NCI-H510A treated with DMSO at 0.1 percent for 48 hours (cell line): ENCODE data around the gene SLC35F4.
"Not testable (repeated sequence)": the region's sequence is repeated elsewhere in the genome, so short reads cannot be mapped to it uniquely, and the experiment has no call there.

Source experiments
- DNase-seq: peaks from one replicate; lab custom pipeline; 2025; lab: John Stamatoyannopoulos, UW

SLC35F4 gene

GRCh38 chr14:57797160-57797559 is 68.7 kb downstream of the SLC35F4 start:
- no peak for DNase-seq

- DNase-seq, result no peak
Observed at GRCh38 chr14:57796556-57796955, 69.3 kb downstream of the SLC35F4 start.

GRCh38 chr14:57785058-57785457 is 80.8 kb downstream of the SLC35F4 start:
- DNase-seq, result no peak

GRCh38 chr14:57771801-57772200 is 94.1 kb downstream of the SLC35F4 start:
- no peak for DNase-seq

GRCh38 chr14:57769863-57770523 is 95.9 kb downstream of the SLC35F4 start:
- no peak for DNase-seq

GRCh38 chr14:57761800-57762199 is 104.1 kb downstream of the SLC35F4 start:
- no peak for DNase-seq

- DNase-seq, result no peak
Observed at GRCh38 chr14:57760896-57761295, 105.0 kb downstream of the SLC35F4 start.

GRCh38 chr14:57755018-57755521 is 110.8 kb downstream of the SLC35F4 start:
- DNase-seq, result no peak

GRCh38 chr14:57754527-57754926 is 111.4 kb downstream of the SLC35F4 start:
- DNase-seq, result no peak

GRCh38 chr14:57753821-57754220 is 112.1 kb downstream of the SLC35F4 start:
- DNase-seq, result no peak

- DNase-seq, result not testable (repeated sequence)
Observed at GRCh38 chr14:57752142-57752695, 113.7 kb downstream of the SLC35F4 start.

- DNase-seq, result no peak
Observed at GRCh38 chr14:57751400-57751799, 114.5 kb downstream of the SLC35F4 start.

GRCh38 chr14:57749267-57749666 is 116.6 kb downstream of the SLC35F4 start:
- no peak for DNase-seq

- no peak for DNase-seq
Observed at GRCh38 chr14:57748279-57748678, 117.6 kb downstream of the SLC35F4 start.

GRCh38 chr14:57747036-57747435 is 118.9 kb downstream of the SLC35F4 start:
- DNase-seq, result no peak

GRCh38 chr14:57746563-57746962 is 119.3 kb downstream of the SLC35F4 start:
- no peak for DNase-seq

GRCh38 chr14:57739516-57739915 is 126.4 kb downstream of the SLC35F4 start:
- DNase-seq, result no peak

- DNase-seq, result no peak
Observed at GRCh38 chr14:57737598-57737997, 128.3 kb downstream of the SLC35F4 start.

- DNase-seq, result no peak
Observed at GRCh38 chr14:57736391-57736790, 129.5 kb downstream of the SLC35F4 start.

GRCh38 chr14:57735276-57735675 is 130.6 kb downstream of the SLC35F4 start:
- no peak for DNase-seq

- DNase-seq, result no peak
Observed at GRCh38 chr14:57732463-57733285, 133.2 kb downstream of the SLC35F4 start.

GRCh38 chr14:57729208-57730187 is 136.4 kb downstream of the SLC35F4 start:
- no peak for DNase-seq
